Measurements from ENCODE around the gene POU1F1.
"Not testable (repeated sequence)": the region's sequence is repeated elsewhere in the genome, so short reads cannot be mapped to it uniquely, and the experiment has no call there.

The POU1F1 gene

DNA sequence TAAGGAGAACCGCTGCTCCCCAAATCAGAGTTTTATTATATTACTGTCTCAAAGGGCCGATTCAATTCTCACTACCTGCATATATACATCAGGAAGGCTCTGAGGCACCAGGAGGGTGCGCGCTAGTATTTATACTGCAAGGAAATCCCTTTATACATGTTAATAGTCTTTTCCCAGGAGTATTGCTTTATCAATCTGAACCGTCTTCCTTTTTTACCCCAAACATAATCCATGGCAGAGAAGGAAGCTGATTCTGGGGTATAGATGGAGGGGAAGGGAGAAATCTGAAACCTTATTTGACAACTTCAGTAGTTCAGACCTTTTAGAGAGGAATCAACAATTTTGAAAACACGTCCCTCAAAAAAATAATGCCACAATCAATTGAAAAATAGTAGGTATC, at the start of gene POU1F1:
Gene POU1F1 (minus strand): TSS at position 101 of the 400 bp plus-strand sequence. CDS start 122 bp downstream, outside the sequence.
- no peak for DNase-seq (ENCODE audit: low read depth, low spot score)

GRCh38 chr3:87324609-87325008, 48.2 kb upstream of the POU1F1 start:
- DNase-seq (ENCODE audit: low read depth, low spot score): no peak

DNA sequence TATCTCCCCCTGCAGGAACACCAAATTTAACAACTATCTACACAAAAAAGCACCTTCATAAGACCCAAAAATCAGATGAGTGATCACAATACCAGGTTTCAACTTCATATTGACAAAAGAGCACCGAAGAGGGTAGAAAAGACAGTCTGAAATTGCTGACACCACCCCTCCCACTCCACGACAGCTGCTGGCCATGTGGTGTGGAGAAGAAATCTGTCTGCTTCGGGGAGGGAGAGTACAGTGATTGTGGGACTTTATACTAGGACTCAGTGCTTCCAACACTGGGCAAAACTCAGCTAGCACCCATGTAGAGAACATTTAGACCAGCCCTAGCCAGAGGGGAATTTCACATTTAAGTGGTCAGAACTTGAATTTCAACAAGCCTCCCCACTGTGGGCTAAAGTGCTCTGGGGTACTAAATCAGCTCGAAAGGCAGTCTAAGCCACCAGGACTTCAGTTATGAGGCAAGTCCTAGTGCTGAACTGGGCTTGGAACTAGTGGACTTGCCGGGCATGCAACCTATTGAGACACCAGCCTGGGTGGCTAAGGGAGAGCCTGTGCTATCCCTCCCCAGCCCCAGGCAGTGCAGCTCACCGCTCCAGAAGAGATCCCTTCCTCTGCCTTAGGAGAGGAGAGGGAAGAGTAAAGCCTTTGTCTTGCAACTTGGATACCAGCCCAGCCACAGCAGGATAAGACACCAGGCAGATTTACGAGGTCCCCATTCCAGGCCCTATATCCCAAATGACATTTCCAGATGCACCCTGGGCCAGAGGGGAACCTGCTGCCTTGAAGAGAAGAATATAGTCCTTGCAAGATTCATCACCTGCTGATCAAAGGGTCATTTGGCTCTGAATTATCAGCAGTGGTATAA, 44.6 kb upstream of the POU1F1 start:
- no peak for DNase-seq (ENCODE audit: low read depth, low spot score)

GRCh38 chr3:87318617-87319021, 42.2 kb upstream of the POU1F1 start:
- peak; percentile 28 for DNase-seq (ENCODE audit: low read depth, low spot score)

GRCh38 chr3:87317779-87318178, 41.4 kb upstream of the POU1F1 start:
- no peak for DNase-seq (ENCODE audit: low read depth, low spot score)

DNA sequence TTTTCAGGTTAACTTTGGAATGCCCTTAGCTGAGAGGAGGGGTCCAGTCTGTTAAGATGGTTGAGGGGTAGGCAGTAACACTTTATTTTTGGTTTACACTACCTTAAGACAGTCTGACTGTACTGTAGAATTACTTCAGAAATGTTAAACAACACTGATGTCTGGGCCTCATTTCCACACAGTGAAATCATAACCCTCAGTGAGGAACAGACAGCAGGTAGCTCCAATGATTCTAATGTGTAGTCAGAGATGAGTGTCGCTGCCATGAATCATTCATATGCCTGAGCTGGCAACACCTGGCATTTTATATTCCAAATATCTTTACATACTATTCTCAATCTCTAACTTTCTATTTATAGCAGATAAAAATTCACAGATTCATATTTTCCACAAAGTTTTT, 37.3 kb upstream of the POU1F1 start:
- DNase-seq (ENCODE audit: low read depth, low spot score): no peak

DNA sequence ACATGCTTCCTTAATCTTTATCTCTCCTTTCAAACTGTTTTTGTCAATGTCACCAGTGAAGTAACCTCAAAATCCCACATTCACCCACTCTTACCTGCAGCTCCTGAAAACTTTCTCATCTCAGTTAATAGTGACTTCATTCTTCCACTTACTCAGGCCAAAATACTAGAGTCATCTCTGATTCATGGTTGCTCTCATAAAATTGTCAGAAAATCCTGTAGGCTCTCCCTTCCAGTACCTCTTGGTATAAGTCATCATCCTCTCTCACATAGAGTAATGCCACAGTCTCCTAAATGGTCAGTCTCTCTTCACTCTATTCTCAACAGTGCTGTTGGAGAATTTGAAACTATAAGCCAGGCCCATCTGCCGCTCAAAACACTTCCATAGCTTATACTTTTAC, 34.9 kb upstream of the POU1F1 start:
- no peak for DNase-seq (ENCODE audit: low read depth, low spot score)

GRCh38 chr3:87309601-87310000, 33.2 kb upstream of the POU1F1 start:
- peak; percentile 12 for DNase-seq (ENCODE audit: low read depth, low spot score)

GRCh38 chr3:87307805-87308204, 31.4 kb upstream of the POU1F1 start:
- DNase-seq (ENCODE audit: low read depth, low spot score): no peak

- DNase-seq (ENCODE audit: low read depth, low spot score): no peak
Observed at GRCh38 chr3:87305517-87305916, 29.1 kb upstream of the POU1F1 start.

GRCh38 chr3:87305031-87305430, 28.6 kb upstream of the POU1F1 start:
- DNase-seq (ENCODE audit: low read depth, low spot score): not testable (repeated sequence)

DNA sequence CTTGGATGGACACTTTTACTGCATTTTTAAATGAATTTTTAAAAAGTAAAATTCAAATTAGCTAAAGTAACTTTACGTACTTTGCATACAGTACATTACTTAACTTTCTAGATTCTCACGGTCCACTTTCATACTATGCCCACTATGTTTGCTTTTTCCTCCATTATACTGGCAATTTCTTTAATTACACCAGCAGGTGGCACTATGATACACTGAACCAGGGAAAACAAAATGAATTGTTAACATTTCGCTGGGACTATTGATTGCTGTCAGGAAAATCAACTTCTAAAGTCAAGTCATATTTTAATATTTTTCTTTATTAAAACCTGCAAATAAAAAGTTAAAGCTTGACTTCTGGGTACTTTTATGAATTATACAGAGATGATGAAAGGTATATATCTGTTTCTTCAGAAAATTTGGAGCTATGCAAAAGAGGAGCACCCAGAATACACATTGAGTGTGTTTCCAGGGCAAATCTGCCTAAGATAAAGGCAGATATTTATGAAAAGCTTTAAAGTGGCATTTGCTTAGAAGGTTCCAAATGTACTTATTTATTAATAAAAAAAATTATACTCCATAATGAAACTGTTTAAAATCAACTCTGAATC, 21.8 kb upstream of the POU1F1 start:
- DNase-seq (ENCODE audit: low read depth, low spot score): peak; percentile 53

GRCh38 chr3:87288446-87288845, 12.1 kb upstream of the POU1F1 start:
- no peak for DNase-seq (ENCODE audit: low read depth, low spot score)

GRCh38 chr3:87287011-87287410, 10.6 kb upstream of the POU1F1 start:
- peak; percentile 6 for DNase-seq (ENCODE audit: low read depth, low spot score)

- DNase-seq (ENCODE audit: low read depth, low spot score): no peak
Observed at GRCh38 chr3:87272718-87273341, 3.6 kb downstream of the POU1F1 start.

DNA sequence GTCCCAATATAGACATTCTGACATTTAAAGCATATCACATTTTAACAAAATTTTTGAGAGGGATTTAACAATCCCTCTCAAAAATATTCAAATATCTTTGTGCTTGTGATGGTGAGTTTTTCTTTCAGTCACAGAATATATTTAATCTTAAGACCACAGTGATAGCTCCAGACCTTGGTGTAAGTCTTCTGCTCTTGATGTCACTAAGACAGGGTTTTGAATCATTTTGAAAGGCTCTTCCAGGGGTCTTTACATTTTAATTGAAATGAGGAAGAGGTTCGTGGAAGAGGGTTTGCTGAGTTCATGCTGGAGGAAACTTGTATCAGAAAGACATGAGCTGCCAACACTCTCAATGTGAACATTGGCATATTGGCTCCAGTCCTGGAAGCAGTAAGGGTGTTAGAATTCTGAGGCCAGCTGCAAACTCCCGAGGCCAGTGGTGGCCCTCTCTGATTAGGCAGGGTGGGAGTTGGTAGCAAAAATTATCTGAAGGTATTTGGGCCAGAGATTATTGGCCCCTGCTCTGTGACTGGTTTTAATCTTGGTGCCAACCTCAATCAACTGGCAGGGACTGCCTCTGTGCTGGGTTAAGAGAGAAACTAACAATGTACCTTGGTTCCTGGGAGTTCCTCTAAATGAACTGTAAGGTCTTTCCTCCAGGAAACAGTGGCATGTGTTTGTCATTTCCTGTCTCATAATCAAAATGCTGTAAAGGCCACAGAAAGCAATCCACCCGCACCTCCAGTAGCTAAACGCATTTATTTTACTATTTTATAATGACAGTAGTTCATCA, 5.3 kb downstream of the POU1F1 start:
- DNase-seq (ENCODE audit: low read depth, low spot score): peak; percentile 9

- no peak for DNase-seq (ENCODE audit: low read depth, low spot score)
Observed at GRCh38 chr3:87269723-87270122, 6.7 kb downstream of the POU1F1 start.

DNA sequence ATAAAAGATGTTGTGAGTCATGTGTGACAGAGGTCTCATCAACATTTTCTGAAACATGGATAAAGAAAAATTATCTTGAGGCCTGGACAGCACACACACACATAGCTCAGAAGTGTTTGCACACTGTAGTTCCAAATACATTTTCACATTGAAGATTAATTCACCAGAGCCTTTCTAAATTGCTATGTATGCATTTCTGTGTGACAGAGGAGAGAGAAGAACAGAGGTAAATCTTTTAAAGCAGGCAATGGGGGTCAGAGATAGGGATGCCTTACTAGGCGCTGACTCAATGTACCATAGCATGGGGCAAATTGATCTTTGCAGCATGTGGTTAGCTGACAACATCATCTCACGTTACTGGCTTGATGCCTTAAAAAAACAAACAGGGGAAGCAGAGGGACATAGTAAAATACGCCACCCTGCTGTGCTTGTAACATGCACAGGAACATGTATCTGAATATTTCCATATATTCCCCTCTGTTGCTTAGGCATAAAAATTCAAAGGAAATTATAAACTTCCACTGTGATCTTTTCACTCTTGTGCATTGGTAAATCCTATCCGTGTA, 7.7 kb downstream of the POU1F1 start:
- DNase-seq (ENCODE audit: low read depth, low spot score): no peak

DNA sequence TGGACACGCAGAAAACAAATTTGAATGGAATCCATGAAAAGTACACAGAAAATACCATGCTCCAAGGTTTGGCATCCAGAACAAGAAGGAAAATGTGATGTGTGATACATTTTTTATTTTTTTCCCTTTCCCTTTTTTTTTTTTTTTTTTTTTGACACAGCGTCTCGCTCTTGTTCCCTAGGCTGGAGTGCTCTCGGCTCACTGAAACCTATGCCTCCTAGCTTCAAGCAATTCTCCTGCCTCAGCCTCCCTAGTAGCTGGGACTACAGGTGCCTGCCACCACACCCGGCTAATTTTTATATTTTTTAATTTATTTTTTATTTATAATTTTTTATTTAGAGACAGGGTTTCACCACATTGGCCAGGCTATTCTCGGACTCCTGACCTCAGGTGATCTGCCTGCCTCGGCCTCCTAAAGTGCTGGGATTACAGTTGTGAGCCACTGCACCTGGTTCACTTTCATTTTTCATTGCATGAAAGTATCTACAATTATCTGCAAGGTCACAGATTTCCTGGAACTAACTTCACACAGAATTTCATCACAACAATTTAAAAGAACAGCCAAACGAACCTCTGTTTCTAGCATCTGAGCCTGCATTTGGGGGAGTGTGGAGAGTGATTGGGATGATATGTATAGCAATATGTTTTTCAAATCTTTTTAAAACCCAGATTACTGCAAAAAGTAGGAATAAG, 8.3 kb downstream of the POU1F1 start:
- no peak for DNase-seq (ENCODE audit: low read depth, low spot score)

GRCh38 chr3:87261925-87262324, 14.5 kb downstream of the POU1F1 start:
- DNase-seq (ENCODE audit: low read depth, low spot score): no peak

GRCh38 chr3:87260270-87260669, 16.1 kb downstream of the POU1F1 start:
- DNase-seq (ENCODE audit: low read depth, low spot score): peak; percentile 70
